RWPE1 (cell line): ENCODE results near the gene THAP8.
"Not testable (repeated sequence)": the region's sequence is repeated elsewhere in the genome, so short reads cannot be mapped to it uniquely, and the experiment has no call there.

Experiments used
- CTCF ChIA-PET: fragments of 350-600 bp; sonication (Branson Sonifier 250); formaldehyde crosslinking; extraction: SDS; loops from one replicate; lab custom pipeline; 2021; lab: Yijun Ruan, JAX
- POLR2A ChIA-PET: fragments of 400-600 bp; formaldehyde crosslinking; extraction: SDS; loops from one replicate; lab custom pipeline; 2020; ENCODE audit warnings: antibody characterized with exemption; ENCODE audit not compliant: low non-redundant PET; lab: Yijun Ruan, JAX
- DNase-seq: peaks from one replicate; pipeline ENCODE4 v3.0.0; 2012; ENCODE audit warnings: low spot score
- H3K27ac ChIP-seq: fragments of 450-650 bp; 2 replicates; pipeline ENCODE4 v1.5.1; 2017
- CTCF ChIP-seq: fragments of 450-650 bp; conservative IDR thresholded peaks from 2 replicates; pipeline ENCODE4 v1.5.1; 2017; ENCODE audit warnings: low read depth, mild to moderate bottlenecking

THAP8 gene

DNA sequence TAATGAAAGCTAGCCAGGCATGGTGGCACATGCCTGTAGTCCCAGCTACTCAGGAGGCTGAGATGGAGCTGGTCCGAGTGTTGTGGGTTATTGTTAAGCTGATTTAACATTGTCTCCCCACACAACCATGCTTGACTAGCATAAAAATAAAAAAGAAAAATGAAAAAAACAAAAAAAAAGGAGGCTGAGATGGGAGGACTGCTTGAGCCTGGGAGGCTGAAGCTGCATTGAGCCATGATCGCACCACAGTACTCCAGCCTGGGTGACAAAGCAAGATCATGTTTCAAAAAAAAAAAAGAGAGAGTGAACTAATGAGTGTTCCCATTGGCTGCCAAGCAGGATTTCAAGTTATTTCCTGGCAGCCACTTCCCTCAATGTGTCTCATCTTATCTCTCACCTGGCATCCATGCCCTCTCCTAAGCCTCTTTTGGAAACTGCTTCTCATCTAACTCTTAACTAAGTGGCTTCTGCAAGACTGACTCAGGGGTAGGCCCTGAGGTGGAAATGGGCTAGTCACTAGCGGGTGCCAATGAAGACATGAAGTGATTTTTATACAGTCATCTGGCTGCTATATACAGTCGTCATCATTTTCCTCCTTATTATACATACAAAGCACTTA, 4.9 kb downstream of the THAP8 start:
- peak overlapping the region; percentile 82 for H3K27ac ChIP-seq
- CTCF ChIA-PET = no interaction called here
- TF ChIP-seq CTCF = no peak
- POLR2A ChIA-PET = interaction anchor here (0.7 kb wide), 1 partner anchor 809 kb away, joined by 10 read pairs; no protein-coding TSS in a partner anchor
- DNase-seq = peak; percentile 48

DNA sequence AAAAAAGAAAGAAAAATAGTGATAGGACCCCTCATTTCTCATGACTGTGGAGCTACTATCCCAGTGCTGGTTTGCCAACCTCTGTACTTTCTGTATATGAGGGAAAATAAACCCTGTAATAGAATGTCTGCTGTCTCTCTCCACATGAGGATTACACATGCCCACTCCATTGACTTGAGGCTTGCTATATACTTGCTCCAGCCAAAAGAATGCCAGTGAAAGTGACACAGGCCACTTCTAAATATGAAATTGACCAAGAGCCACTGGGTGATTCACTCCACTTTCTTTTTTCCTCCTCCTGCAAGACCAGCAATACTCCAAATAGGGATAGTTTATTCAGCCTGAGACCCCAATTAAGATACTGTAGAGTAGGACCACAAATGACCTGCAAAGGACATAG, 6.2 kb downstream of the THAP8 start:
- ChIA-PET POLR2A (no interaction called here), CTCF (no interaction called here)
- no peak for TF ChIP-seq CTCF
- H3K27ac ChIP-seq = no peak overlapping the region
- DNase-seq = no peak

DNA sequence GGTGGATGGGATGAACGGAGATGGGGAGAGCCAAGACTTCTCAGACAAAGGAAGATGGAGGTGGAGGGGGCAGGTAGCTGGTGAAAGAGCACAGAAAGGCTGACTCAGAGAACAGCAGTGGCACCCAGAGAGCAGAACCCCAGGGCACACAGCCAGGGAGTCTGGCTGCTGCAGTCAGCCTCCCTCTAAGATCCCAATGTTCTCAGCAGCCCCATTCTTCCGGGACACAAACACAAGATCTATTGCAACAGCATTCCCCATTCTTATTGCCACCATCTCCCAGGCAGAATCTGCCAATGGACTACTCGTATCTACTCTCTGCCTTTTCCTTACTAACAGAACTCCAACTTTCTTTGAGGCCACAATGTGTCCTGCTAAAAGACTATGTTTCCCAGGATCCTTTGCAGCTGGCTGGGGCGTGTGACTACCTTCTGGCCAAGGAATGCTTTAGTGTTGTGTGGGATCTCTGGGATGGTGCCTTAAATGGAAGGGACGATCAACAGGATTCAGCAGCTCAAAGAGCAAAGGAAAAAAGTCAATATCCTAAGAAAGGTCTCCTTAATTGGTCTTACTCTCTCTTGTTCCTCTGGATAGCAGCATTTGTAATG, 7.5 kb downstream of the THAP8 start:
- no peak for TF ChIP-seq CTCF
- peak overlapping the region; percentile 53 for H3K27ac ChIP-seq
- POLR2A ChIA-PET = no interaction called here
- no peak for DNase-seq
- CTCF ChIA-PET = no interaction called here

DNA sequence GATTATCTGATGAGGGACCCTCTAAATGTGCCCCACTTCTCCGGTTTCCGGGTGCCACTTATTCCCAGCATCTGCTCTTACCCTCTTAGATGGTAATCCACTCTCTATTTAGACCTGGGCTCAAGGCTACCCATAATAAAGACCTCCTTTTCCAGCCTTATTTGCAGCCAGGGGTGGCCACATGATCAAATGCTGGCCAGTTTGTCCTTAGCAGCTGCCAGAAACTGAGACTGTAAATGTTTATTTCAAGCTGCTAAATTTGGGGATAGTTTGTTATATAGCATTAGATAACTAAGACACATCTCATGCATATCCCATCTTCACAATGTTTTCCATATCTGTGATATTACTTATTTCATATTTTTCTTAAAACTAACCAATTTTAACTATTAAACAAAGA, 10.1 kb downstream of the THAP8 start:
- ChIA-PET POLR2A (no interaction called here), CTCF (no interaction called here)
- no peak for DNase-seq
- no peak for TF ChIP-seq CTCF
- no peak overlapping the region for H3K27ac ChIP-seq

- POLR2A ChIA-PET = interaction anchor here (0.6 kb wide), 1 partner anchor 72 kb away, joined by 7 read pairs; no protein-coding TSS in a partner anchor
- peak overlapping the region; percentile 73 for H3K27ac ChIP-seq
- no peak for TF ChIP-seq CTCF
- CTCF ChIA-PET = interaction anchor here (0.5 to 0.7 kb wide), 2 partner anchors 13 to 532 kb away, joined by 3 read pairs; no protein-coding TSS in a partner anchor
- DNase-seq = peak; percentile 20
Observed at GRCh38 chr19:36041831-36042230, 12.3 kb downstream of the THAP8 start.

DNA sequence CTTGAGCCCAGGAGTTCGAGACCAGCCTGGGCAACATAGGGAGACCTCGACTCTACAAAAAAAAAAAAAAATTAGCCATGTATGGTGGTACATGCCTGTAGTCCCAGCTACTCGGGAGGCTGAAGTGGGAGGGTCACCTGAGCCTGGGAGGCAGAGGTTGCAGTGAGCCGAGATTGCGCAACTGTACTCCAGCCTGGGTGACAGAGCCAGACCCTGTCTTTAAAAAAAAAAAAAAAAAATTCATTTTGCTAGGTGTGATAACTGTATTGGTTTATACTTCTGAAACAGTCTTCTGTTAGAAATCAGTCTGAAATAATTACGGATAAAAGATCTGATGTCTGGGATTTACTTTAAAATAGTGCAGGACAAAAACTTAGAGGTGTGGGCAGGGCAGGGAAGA, 13.0 kb downstream of the THAP8 start:
- POLR2A ChIA-PET, DNase-seq: not testable (repeated sequence)
- peak overlapping the region; percentile 64 for H3K27ac ChIP-seq
- CTCF ChIA-PET = interaction anchor here (0.6 kb wide), 1 partner anchor 18 kb away, joined by 5 read pairs; no protein-coding TSS in a partner anchor

- TF ChIP-seq CTCF = no peak
- peak overlapping the region; percentile 64 for H3K27ac ChIP-seq
- ChIA-PET POLR2A (no interaction called here), CTCF (no interaction called here)
- no peak for DNase-seq
Observed at GRCh38 chr19:36040495-36040894, 13.6 kb downstream of the THAP8 start.
